GM19099 (cell line): ENCODE data around the gene AKNA.

Source experiments
- POLR2A ChIP-seq: IDR thresholded peaks from 3 replicates; pipeline ENCODE4 v1.6.1; 2011; ENCODE audit warnings: low read depth; ENCODE audit not compliant: insufficient read length; ENCODE audit errors: extremely low read depth

The AKNA gene

GRCh38 chr9:114394523-114395333 lies 6.9 kb upstream of the AKNA start:
- TF ChIP-seq POLR2A: no peak

- no peak for TF ChIP-seq POLR2A
These were observed 4.9 kb upstream of the AKNA start for GRCh38 chr9:114392749-114393112.

GRCh38 chr9:114390952-114391351 lies 3.2 kb upstream of the AKNA start:
- no peak for TF ChIP-seq POLR2A

DNA sequence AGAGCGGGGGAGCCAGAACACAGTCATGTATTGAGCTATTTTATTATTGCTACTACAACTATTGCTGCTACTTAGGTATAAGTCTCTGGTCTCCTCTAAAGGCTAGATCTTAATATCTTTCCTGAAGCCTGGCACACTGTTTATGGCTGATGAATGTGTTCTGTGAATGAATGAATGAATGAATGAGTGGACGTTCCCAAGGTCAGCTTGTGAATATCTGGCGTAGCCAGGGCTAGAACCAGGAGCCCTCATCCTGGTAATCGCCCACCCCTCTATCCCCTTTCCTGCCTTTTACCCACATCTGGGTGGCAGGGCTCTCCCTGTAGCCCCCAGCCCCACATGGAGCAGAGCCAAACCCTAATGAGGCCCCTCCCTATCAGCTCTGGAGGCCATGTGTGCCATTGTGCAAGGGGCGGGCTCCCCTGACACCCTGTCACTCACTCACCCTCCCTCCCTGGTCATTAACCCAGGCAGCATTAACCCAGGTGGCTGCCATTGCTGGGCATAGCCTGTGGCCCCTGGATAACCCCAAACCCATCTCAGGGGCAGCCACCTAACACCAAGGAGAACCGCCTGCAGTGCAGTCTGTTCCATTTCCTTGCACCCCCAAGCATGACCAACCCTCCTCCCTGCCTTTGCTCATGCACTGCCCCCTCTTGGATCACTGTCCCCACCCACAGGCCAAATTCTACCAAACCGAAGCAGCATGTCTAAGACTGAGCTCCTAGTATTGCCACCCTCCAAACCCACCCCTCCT lies 2.0 kb upstream of the AKNA start:
- TF ChIP-seq POLR2A: no peak

DNA sequence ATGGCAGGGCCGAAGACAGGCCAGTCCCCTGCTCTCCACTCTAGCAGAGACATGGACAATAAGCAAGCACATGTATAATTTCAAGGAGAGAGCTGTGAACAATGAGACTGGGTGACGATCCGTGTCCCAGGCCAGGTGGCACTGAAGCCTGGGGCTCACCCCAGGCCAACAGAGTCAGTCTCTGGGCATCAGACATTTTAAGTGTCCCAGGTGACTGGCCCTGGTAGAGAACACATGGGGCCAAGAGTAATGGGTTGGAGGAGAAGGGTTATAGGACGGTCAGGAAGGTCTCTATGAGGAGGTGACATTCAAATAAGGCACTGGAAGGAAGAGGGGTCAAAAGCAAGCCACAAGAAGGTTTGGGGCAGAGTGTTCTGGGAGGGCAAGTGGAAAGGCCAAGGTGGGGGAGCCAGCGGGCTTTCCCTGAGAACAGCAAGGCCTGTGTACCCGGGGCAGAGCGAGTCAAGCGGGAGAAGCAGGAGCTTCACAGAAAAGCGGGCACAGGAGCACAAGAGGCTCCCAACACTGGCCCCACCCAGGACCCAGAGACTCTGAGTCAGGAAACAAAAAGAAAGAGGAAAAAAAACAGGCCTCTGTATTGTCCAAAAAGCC lies 1.1 kb upstream of the AKNA start:
- TF ChIP-seq POLR2A: no peak

DNA sequence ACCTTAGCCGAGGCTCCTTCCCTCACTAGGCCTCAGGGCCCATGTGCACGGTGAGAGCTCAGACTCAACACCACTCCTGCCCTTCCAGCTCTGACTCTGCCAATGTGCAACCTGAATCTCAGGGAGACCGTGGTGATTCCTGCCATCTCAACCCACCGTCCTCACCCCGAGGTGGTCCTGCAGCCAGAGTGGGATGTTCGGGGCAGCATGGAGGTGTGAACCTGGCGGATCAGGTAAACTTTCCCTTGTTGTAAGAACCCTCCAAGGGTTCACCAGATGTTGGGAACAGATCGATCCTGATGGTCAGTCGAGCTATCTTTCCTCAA lies 538 bp upstream of the AKNA start:
- no peak for TF ChIP-seq POLR2A

GRCh38 chr9:114386886-114387679 lies 699 bp downstream of the AKNA start:
- peak; percentile 16 for TF ChIP-seq POLR2A

- no peak for TF ChIP-seq POLR2A
These were observed 1.4 kb downstream of the AKNA start for GRCh38 chr9:114386361-114386885.

DNA sequence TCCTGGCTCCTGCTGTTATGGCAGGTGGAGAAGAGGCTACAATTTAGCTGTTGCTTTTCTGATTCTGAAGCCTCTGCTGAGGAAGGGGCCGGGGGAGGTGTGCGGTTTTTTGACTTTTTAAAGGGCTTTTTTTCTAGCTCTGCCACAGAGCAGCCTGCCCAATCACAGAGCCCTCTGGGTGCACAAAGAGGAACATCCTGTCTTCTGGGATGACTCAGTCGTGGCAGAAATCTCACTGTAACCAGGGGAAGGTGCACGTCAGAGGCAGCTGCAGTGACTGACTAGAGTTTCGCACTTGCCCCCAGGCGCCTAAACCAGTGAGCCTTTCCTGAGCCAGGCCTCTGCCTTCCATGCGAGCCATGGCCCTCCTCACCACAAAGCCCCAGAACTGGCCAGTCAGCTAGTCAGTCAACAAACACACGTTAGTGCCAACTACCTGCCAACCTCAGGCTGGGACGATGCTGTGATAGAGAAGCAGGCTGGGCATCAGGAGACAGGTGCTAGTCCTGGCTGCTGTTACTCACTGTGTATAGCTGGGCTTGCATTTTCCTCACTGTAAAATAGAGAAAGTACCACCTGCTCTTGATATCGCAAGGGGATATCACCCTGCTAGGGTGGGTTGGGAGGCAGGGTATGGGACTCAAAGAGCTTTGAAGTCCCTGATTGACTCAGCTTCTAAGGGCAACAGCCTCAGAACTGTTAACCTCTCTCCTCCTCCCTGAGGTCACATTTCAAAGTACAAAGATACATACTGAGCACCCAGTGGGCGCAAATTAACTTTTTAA lies 2.2 kb downstream of the AKNA start:
- peak; percentile 79 for TF ChIP-seq POLR2A

DNA sequence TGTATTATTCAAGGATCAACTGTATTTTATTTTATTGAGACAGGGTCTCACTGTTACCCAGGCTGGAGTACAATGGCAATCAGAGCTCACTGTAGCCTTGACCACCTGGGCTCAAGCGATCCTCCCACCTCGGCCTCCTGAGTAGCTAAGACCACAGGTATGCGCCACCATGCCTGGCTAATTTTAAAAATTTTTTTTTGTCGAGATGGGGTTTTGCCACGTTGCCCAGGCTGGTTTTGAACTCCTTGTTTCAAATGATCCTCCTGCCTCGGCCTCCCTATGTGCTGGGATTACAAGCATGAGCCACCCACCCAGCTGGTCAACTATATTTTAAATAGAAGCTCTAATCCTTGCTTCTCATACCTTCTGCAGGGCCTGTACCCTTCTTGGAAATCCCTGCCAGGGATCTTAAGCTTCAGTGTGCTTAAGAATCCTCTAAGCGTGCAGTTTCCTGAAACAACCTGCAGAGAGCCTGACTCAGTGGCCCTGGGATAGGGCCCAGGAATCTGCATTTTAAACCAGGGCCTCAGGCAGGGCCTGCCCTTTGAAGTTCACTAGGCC lies 2.9 kb downstream of the AKNA start:
- TF ChIP-seq POLR2A: no peak

DNA sequence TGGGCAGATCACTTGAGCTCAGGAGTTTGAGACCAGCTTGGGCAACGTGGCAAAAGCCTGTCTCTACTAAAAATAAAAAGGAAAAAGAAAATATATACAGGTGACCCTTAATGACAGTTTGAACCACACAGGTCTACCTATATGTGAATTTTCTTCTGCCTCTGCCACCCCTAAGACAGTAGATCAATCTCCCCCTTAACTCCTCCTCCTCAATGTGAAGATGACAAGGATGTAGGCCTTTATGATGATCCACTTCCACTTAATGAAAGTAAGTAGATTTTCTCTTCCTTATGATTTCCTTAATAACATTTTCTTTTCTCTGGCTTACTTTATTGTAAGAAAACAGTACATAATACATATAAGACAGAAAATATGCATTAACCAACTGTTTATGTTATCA lies 3.4 kb downstream of the AKNA start:
- no peak for TF ChIP-seq POLR2A

- TF ChIP-seq POLR2A: peak; percentile 36
These were observed 4.1 kb downstream of the AKNA start for GRCh38 chr9:114383521-114384231.
